BJ (cell line): ENCODE data around the gene CKAP2. TPM values are rescaled to one million over a fixed set of nuclear protein-coding genes. Genes with fewer than 3 reads are reported as not detected.

Experiments
- CTCF ChIA-PET: fragments of 350-600 bp; formaldehyde crosslinking; extraction: SDS; loops from one replicate; lab custom pipeline; 2021; ENCODE audit warnings: antibody characterized with exemption, inconsistent platforms; lab: Yijun Ruan, JAX
- POLR2A ChIA-PET: fragments of 300-600 bp; sonication (Branson Sonifier 250); formaldehyde crosslinking; extraction: SDS; loops from one replicate; lab custom pipeline; 2021; ENCODE audit warnings: antibody characterized with exemption; lab: Charles Lee
- DNase-seq: peaks from one replicate; pipeline ENCODE4 v3.0.0-alpha.2; 2011; ENCODE audit warnings: low read depth
- H3K27me3 ChIP-seq: 2 replicates; pipeline ENCODE4 v1.6.0; 2011; ENCODE audit warnings: low read length; ENCODE audit not compliant: control insufficient read depth, insufficient read depth
- H3K36me3 ChIP-seq: 2 replicates; pipeline ENCODE4 v1.5.1; 2011; ENCODE audit warnings: low read length; ENCODE audit not compliant: control insufficient read depth, insufficient read depth
- H3K4me3 ChIP-seq: 2 replicates; pipeline ENCODE4 v1.5.1; 2011; ENCODE audit warnings: low read depth, mild to moderate bottlenecking, control low read depth, low read length
- CTCF ChIP-seq: IDR thresholded peaks from 2 replicates; pipeline ENCODE4 v1.5.1; 2011; ENCODE audit warnings: low read depth, mild to moderate bottlenecking, control low read depth, inconsistent platforms, low read length, moderate library complexity; ENCODE audit not compliant: insufficient read depth
- polyA plus RNA-seq: library from polyadenylated mRNA; depleted of rRNA; stranded (reverse); fragments of >200 nt; gene quantifications from 2 replicates; pipeline ENCODE4 v1.2.3, GENCODE V29; 2011

The CKAP2 gene
- polyA plus RNA-seq, 1 experiment: 9.6 TPM

- Histone ChIP-seq H3K27me3 (no peaks in the 10 kb centered on the region), H3K36me3 (no peaks in the 10 kb centered on the region), H3K4me3 (no peak overlapping the region)
- no peak for DNase-seq
- CTCF ChIA-PET: interaction anchor here (0.6 to 3.9 kb wide), 36 partner anchors 8 to 558 kb away, joined by 3 to 56 read pairs (median 4); partner anchors contain the start of genes SUGT1 and THSD1
- POLR2A ChIA-PET: no interaction called here
- no peak for TF ChIP-seq CTCF
Observed at GRCh38 chr13:52451135-52451804, 4.0 kb upstream of the CKAP2 start.

- ChIA-PET CTCF (interaction anchor here (3.9 kb wide), 1 partner anchor 109 kb away, joined by 56 read pairs; no protein-coding TSS in a partner anchor), POLR2A (no interaction called here)
- Histone ChIP-seq H3K36me3 (no peaks in the 10 kb centered on the region), H3K4me3 (no peak overlapping the region), H3K27me3 (no peaks in the 10 kb centered on the region)
- DNase-seq: no peak
- TF ChIP-seq CTCF: no peak
Observed at GRCh38 chr13:52452470-52452869, 2.8 kb upstream of the CKAP2 start.

- ChIA-PET POLR2A (no interaction called here), CTCF (no interaction called here)
- H3K36me3 ChIP-seq: no peaks in the 10 kb centered on the region
- no peak for DNase-seq
- H3K27me3 ChIP-seq: no peaks in the 10 kb centered on the region
- H3K4me3 ChIP-seq: peak overlapping the region; percentile 83
- TF ChIP-seq CTCF: no peak
Observed at GRCh38 chr13:52454459-52454819, 839 bp upstream of the CKAP2 start.

- DNase-seq: peak; percentile 8
- TF ChIP-seq CTCF: no peak
- POLR2A ChIA-PET: no interaction called here
- CTCF ChIA-PET: no interaction called here
- Histone ChIP-seq H3K27me3 (no peaks in the 10 kb centered on the region), H3K36me3 (no peaks in the 10 kb centered on the region; the same call in 1 of the 2 replicates), H3K4me3 (peak overlapping the region; percentile 83)
Observed at GRCh38 chr13:52455677-52456041, 381 bp downstream of the CKAP2 start.

- CTCF ChIA-PET: interaction anchor here (0.7 to 1.7 kb wide), 2 partner anchors 9 to 31 kb away, joined by 5 to 16 read pairs; partner anchors contain the start of gene VPS36
- no peaks in the 10 kb centered on the region; the same call in 1 of the 2 replicates for H3K36me3 ChIP-seq
Observed at GRCh38 chr13:52459668-52460067, 4.4 kb downstream of the CKAP2 start.

More at GRCh38 chr13:52459668-52460067, 4.4 kb downstream of the CKAP2 start:
- DNase-seq: peak; percentile 18
- Histone ChIP-seq H3K4me3 (no peak overlapping the region), H3K27me3 (no peaks in the 10 kb centered on the region)
- no peak for TF ChIP-seq CTCF
- POLR2A ChIA-PET: no interaction called here
